Measurements from ENCODE around the gene CABLES2.
A peak's percentile ranks its signal among the peaks of the same experiment; 100 is the strongest.
"Not testable (repeated sequence)": the region's sequence is repeated elsewhere in the genome, so short reads cannot be mapped to it uniquely, and the experiment has no call there.

The CABLES2 gene

GRCh38 chr20:62387933-62388635, 19.0 kb downstream of the CABLES2 start:
- DNase-seq: no peak

DNA sequence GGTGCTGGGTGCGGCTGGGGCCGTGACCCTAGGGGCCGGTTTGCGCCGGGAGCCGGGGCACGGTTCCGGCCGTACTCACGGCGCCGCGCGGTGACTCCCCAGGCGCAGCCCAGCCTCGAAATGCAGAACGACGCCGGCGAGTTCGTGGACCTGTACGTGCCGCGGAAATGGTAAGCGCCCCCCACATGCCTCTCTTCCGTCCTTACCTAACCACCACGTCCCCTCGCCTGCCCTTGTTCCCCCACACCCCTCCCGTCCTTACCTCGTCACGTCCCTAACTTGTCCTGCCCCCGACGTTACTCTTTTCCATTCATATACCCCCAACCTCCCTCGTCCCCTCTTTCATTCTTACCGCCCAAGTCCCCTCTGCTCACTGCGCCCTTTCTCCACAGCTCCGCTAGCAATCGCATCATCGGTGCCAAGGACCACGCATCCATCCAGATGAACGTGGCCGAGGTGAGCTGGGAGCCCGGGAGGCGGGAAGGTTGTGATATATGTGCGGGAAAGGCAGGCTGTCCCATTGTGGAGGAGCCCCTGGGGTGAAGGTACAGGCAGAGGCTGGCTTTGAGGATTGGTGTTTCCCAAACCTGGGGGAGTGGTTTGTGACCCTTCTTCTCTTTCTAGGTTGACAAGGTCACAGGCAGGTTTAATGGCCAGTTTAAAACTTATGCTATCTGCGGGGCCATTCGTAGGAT, 19.7 kb downstream of the CABLES2 start:
- DNase-seq: no peak

DNA sequence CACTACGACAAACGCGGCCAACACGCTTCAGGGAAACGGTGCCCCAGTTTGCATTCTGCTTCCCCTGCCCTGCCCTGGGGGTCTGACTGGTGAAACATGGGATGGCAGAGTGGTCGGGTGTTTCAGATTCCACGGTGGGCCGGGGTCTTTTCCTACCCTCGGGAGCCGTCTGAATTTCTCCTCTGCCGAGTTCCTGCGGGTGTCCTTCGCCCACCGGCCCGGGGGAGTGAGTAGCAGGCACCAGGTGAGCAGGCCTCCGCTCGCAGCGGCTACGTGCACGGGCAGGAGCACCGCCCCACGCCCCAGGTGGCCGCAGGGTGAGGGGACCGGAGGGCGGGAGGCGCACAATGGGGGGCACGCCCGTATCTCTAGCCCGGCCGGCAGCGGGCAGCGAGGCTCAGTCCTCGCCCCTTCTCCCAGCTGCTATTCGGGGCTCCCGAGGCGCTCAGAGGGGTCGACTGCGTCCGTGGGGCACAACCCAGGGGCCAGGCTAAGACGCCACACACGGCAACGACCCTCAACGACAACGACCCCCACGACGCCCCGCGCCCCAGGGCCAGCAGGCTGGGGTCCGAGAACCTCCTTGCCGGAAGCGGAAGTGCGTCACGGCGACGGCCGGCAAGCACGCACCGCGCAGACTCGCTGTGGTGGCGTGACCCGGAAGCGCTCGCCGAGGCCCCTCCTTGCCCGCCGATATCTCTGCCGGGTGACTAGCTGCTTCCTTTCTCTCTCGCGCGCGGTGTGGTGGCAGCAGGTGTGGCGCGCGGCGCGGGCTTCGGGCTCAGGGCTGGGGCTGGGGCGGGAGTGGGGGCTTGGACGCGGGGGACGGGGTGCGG, 20.5 kb downstream of the CABLES2 start, which contains the start of gene RPS21:
Gene RPS21 (plus strand): TSS at position 721 of the 836 bp plus-strand sequence. CDS start 236 bp downstream, outside the sequence.
- DNase-seq: peak; percentile 94

- DNase-seq: peak; percentile 79
Measured at GRCh38 chr20:62382306-62383198, 24.5 kb downstream of the CABLES2 start.

- no peak for DNase-seq
Measured at GRCh38 chr20:62381842-62382241, 25.2 kb downstream of the CABLES2 start.

- DNase-seq: no peak
Measured at GRCh38 chr20:62381202-62381797, 25.8 kb downstream of the CABLES2 start.

- DNase-seq: no peak
Measured at GRCh38 chr20:62378215-62378614, 28.9 kb downstream of the CABLES2 start.

GRCh38 chr20:62377615-62378178, 29.4 kb downstream of the CABLES2 start:
- no peak for DNase-seq

GRCh38 chr20:62377064-62377461, 30.0 kb downstream of the CABLES2 start:
- DNase-seq: no peak

DNA sequence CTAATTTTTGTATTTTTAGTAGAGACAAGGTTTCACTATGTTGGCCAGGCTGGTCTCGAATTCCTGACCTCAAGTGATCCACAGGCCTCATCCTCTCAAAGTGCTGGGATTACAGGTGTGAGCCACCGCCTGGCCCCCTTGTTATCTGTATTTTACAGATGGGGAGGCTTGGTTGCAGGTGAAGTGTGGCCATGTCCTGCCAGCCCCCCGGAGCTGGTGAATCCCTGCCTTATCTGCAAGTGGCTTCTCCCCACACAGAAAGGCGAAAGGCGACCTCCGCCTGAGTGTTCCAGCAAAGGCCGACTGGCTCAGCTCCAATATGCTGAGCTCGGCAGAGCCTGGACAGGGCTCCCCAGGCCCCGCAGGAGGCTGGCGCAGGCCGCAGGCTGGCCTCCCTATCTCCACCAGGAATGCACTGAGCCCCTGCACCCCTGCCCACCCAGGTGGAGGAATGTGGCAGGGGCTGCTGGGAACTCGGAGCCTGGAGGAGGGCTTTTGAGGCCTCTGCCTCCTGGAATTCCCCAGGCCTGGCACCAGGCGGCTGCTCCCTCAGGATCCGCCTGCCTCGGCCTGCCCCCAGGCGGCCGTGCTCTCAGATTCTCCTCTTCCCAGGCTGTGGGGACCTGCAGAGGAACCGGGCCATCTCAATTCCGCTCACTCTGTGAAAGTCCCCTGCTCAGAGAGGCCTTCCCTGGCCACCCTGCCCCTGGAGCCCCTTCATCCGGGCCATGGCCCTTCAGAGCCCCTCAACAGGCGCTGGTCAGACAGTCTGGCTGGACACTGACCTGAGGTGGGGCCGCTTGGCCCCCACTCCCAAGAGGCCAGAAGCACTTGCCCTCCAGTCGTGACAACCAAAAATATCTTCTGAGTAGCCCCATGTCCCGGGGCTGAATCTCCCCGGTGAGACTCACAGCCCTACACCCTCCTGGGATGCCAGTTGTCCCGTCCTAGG, 30.7 kb downstream of the CABLES2 start:
- DNase-seq: no peak

- no peak for DNase-seq
Measured at GRCh38 chr20:62374331-62375152, 32.5 kb downstream of the CABLES2 start.

- not testable (repeated sequence) for DNase-seq
Measured at GRCh38 chr20:62373631-62374179, 33.4 kb downstream of the CABLES2 start.

- DNase-seq: no peak
Measured at GRCh38 chr20:62372042-62372993, 34.8 kb downstream of the CABLES2 start.

DNA sequence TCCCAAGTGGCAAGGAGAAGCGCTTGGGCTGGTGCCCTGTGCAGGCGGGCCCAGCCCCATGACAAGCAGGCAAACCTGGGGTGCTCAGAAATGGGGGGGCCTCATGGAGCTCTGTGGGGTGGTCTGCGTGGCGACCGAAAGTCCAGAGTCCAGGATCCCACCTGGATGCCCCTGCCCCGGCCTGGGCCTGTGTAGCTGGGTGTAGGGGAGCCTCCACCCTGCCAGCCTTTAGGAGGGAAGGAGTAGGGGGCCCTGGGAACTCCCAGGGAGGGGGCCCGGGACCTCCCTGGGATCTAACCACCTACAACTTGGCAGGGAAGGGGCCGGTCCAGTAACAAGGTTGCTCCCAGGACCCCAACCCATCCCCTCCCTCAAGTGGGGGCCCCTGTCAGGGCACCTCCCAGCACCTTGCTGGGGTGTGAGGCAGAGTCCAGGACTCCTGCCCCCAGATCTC, 35.5 kb downstream of the CABLES2 start:
- DNase-seq: no peak

- DNase-seq: no peak
Measured at GRCh38 chr20:62370807-62371587, 36.1 kb downstream of the CABLES2 start.

GRCh38 chr20:62370115-62370806, 36.8 kb downstream of the CABLES2 start:
- no peak for DNase-seq

GRCh38 chr20:62369815-62370114, 37.3 kb downstream of the CABLES2 start:
- DNase-seq: no peak

Measured in CD4-positive, alpha-beta T cell treated with Interferon gamma for 1 hour (primary cell).